Lung (tissue), 12 donors: ENCODE data around the gene DUSP10. TPM values are rescaled to one million over a fixed set of nuclear protein-coding genes. Genes with fewer than 3 reads are reported as not detected.

Source experiments
- ATAC-seq: fragments of 200-7000 bp; cut with Tn5 transposase; one replicate; pipeline ENCODE4 v1.9.1; 2020; ENCODE audit warnings: moderate number of reproducible peaks; ENCODE audit not compliant: insufficient read depth, low FRiP score
- DNase-seq, 3 donors: peaks; one replicate each; pipeline ENCODE4 v3.0.0-alpha.2; 2013 to 2017
- H3K27ac ChIP-seq, 2 donors: one replicate each; pipeline ENCODE4 v1.5.1; 2013; ENCODE audit warnings: mild to moderate bottlenecking in 2 of 2, moderate library complexity in 2 of 2, control low read depth in 1 of 2, inconsistent platforms in 1 of 2, low read depth in 1 of 2, low read length in 1 of 2
- H3K27me3 ChIP-seq, 3 donors: one replicate each; pipeline ENCODE4 v1.5.1; 2013; ENCODE audit warnings: low read length in 2 of 3; ENCODE audit not compliant: control insufficient read depth in 3 of 3, insufficient read depth in 3 of 3
- H3K36me3 ChIP-seq, 4 donors: one replicate each; pipeline ENCODE4 v1.5.1; 2013; ENCODE audit warnings: low read length in 4 of 4, mild to moderate bottlenecking in 1 of 4, moderate library complexity in 1 of 4; ENCODE audit not compliant: control insufficient read depth in 4 of 4, insufficient read depth in 4 of 4
- H3K4me1 ChIP-seq, 5 donors: one replicate each; pipeline ENCODE4 v1.5.1; 2013; ENCODE audit warnings: low read length in 5 of 5, mild to moderate bottlenecking in 2 of 5, moderate library complexity in 1 of 5; ENCODE audit not compliant: control insufficient read depth in 5 of 5, insufficient read depth in 5 of 5
- H3K4me3 ChIP-seq: one replicate; pipeline ENCODE4 v1.5.1; 2013; ENCODE audit warnings: mild to moderate bottlenecking, control low read depth, moderate library complexity
- H3K9ac ChIP-seq, 2 donors: one replicate each; pipeline ENCODE4 v1.5.1; 2013; ENCODE audit warnings: low read length in 2 of 2, control low read depth in 1 of 2; ENCODE audit not compliant: insufficient read depth in 1 of 2
- H3K9me3 ChIP-seq, 4 donors: one replicate each; pipeline ENCODE4 v1.5.1; 2013; ENCODE audit warnings: low read length in 3 of 4, mild to moderate bottlenecking in 1 of 4, moderate library complexity in 1 of 4; ENCODE audit not compliant: control insufficient read depth in 4 of 4, insufficient read depth in 3 of 4
- WGBS, 2 donors: extraction: QIAGEN DNeasy Blood & Tissue Kit; methylation state at CpG; one replicate each; pipeline ENCODE4 v1.1.7; 2013; 5-methylcytosine and 5-hydroxymethylcytosine counted together
- polyA plus RNA-seq, 2 donors: library from polyadenylated mRNA; stranded (reverse); fragments of 200-250 nt; gene quantifications; one replicate each; pipeline ENCODE4 v1.2.1, GENCODE V29; 2013
- total RNA-seq, 2 donors: library from RNA; depleted of rRNA in 1 of 2; stranded (reverse); fragments of >200 nt in 1 of 2; gene quantifications; one replicate each; pipeline ENCODE4 v1.2.1, GENCODE V29; 2014 to 2021
- TF ChIP-seq, protein P1 (sequence below): IDR thresholded peaks from 2 replicates; pipeline ENCODE4 v1.5.1; 2012; ENCODE audit warnings: mild to moderate bottlenecking; ENCODE audit errors: control extremely low read depth, extremely low read depth
- donor health status: control.
- donor health status: control.
- donor health status: Bipolar disorder and iron deficiency.
- donor health status: healthy.
- donor health status: DM: yes; HTN: yes; CAD: no.

DUSP10 gene
- total and polyA plus RNA-seq, 4 donors = 5.3 to 17.2 (median 11.5) TPM

DNA sequence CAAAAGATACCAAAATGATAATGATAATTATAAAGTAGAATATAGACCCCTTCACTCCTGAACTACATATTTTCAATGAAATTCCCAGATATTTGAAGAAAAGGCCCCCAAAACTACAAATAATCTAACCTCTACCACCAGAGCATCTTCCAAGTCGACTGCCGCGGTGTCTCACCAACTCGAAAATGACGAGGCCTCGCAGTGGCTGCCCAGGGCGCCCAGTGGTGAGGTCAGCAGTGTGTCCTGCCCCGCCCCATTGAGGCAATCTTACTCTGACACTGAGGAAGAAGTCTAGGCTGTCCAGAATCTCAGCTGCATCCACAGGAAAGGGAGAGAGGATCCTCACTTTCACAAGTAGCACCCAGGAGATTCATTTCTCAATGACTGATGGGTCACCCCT, 5.2 kb downstream of the DUSP10 start:
- ATAC-seq (no peak), DNase-seq (no peak)
- Histone ChIP-seq H3K9ac (no peak overlapping the region), H3K4me1 (peaks cover 0 to 26% (median 10%) of the 10 kb centered on the region in 5 donors), H3K4me3 (no peak overlapping the region), H3K27me3 (no peaks in the 10 kb centered on the region), H3K9me3 (no peaks in the 10 kb centered on the region), H3K36me3 (peaks cover 0 to 17% (median 8%) of the 10 kb centered on the region in 4 donors), H3K27ac (no peak overlapping the region)
- TF ChIP-seq, protein P1, sequence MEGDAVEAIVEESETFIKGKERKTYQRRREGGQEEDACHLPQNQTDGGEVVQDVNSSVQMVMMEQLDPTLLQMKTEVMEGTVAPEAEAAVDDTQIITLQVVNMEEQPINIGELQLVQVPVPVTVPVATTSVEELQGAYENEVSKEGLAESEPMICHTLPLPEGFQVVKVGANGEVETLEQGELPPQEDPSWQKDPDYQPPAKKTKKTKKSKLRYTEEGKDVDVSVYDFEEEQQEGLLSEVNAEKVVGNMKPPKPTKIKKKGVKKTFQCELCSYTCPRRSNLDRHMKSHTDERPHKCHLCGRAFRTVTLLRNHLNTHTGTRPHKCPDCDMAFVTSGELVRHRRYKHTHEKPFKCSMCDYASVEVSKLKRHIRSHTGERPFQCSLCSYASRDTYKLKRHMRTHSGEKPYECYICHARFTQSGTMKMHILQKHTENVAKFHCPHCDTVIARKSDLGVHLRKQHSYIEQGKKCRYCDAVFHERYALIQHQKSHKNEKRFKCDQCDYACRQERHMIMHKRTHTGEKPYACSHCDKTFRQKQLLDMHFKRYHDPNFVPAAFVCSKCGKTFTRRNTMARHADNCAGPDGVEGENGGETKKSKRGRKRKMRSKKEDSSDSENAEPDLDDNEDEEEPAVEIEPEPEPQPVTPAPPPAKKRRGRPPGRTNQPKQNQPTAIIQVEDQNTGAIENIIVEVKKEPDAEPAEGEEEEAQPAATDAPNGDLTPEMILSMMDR = no peak
- 97 to 98% methylated on average over 8 of the region's 8 CpGs for WGBS, 2 donors

DNA sequence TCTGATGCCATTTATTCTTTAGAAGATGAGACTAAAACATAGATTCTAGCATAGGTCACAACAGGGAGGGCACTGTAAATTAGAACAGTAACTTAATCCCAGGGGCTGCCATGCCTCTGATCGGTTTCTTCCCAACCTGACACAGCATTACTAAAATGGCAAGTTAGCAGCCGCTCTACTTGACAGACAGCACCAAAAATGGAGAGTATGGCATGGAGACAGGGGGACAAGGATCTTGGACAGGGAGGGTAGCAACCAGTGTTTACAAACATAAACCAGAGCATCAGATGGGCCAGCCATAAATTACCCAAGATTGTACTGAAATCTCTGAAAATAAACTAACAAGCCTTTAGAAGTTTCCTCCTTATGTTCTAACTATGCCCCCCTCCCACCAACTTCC, 5.9 kb downstream of the DUSP10 start:
- Histone ChIP-seq H3K9me3 (no peaks in the 10 kb centered on the region), H3K36me3 (peaks cover 0 to 17% (median 7%) of the 10 kb centered on the region in 4 donors), H3K4me3 (no peak overlapping the region), H3K27ac (no peak overlapping the region), H3K9ac (no peak overlapping the region), H3K4me1 (peaks cover 0 to 26% (median 10%) of the 10 kb centered on the region in 5 donors), H3K27me3 (no peaks in the 10 kb centered on the region)
- DNase-seq (no peak), ATAC-seq (no peak)
- WGBS, 2 donors = 84 to 96% methylated on average over 2 of the region's 2 CpGs
- TF ChIP-seq, protein P1 = no peak

DNA sequence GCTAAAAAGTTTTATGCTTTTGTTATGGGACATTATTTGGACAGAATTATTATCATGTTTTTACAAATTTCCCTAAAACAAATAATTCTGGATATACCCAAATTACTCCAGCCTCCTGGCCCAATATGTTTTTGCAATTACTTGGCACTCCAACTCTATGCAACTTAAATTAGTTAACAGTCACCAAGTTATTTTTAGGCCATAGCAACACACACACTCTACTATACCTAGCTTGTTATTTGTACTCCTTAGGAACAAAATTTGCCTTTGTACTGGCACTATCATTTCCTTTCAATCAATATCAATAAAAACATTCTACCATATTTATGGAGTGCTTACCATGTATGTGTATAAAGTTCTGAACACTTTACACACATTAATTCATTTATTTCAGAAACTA, 7.7 kb downstream of the DUSP10 start:
- H3K36me3 ChIP-seq = peaks cover 0 to 17% (median 7%) of the 10 kb centered on the region in 4 donors
- H3K27ac ChIP-seq = peak overlapping the region in 1 of 2 donors; percentile 64
- no peak overlapping the region for H3K4me3 ChIP-seq
- H3K9ac ChIP-seq = no peak overlapping the region
- peaks cover 0 to 22% (median 2%) of the 10 kb centered on the region in 5 donors for H3K4me1 ChIP-seq
- DNase-seq (no peak), ATAC-seq (no peak)
- no peaks in the 10 kb centered on the region for H3K9me3 ChIP-seq
- no peaks in the 10 kb centered on the region for H3K27me3 ChIP-seq
- TF ChIP-seq, protein P1 = no peak

DNA sequence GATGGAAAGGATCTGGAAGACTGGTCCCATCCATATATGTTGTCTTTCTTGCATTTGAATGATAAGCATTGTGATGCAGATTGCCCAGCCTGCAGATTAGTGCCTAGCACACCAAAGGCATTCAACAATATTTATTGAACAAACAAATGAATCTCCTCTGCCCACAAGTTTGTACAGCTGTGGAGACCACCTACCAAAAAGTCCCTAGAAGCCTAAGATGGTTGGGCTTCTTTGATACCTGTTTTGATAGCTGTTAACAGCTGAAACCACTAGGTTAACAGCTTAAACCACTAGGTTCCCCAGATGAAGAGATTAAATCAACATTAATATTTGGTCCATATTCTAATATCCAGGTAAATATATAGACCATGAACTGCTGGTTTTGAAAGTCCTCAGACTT, 9.8 kb downstream of the DUSP10 start:
- no peak for DNase-seq

More for the DNA sequence above, 9.8 kb downstream of the DUSP10 start:
- Histone ChIP-seq H3K4me3 (no peak overlapping the region), H3K27me3 (no peaks in the 10 kb centered on the region), H3K36me3 (peaks cover 0 to 6% (median under 1%) of the 10 kb centered on the region in 4 donors), H3K4me1 (peaks cover 0 to 22% (median 2%) of the 10 kb centered on the region in 5 donors), H3K9me3 (no peaks in the 10 kb centered on the region), H3K9ac (no peak overlapping the region), H3K27ac (no peak overlapping the region)
- ATAC-seq = no peak
- TF ChIP-seq, protein P1 = no peak
